Fibroblast of peridontal ligament (primary cell): ENCODE data around the gene IL1F10.

Experiments used
- DNase-seq: peaks from one replicate; pipeline ENCODE4 v3.0.0-alpha.2; 2010; ENCODE audit errors: extremely low read depth

IL1F10 gene

DNA sequence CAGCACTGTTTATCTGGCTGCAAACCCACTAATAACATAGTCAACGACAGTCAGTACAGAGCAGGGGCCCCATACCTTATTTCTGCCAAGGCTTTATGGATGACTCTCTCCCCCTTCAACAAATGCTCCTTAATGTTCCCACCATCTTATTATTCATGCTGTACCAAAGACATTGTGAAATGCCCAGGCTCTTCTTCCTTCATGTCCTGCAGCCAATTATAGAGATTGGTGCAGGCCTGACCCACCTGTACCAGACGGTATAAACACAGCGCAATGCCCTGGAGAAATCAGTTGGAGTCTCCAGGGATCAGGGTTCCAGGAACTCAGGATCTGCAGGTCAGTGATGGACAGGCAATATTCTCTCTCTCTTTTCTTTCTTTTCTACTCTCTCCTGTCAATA, at the start of gene IL1F10:
Gene IL1F10, plus strand, starts transcription at position 290 of the 400 bp plus-strand sequence. CDS start 4,769 bp downstream, outside the sequence.
- no peak for DNase-seq

DNA sequence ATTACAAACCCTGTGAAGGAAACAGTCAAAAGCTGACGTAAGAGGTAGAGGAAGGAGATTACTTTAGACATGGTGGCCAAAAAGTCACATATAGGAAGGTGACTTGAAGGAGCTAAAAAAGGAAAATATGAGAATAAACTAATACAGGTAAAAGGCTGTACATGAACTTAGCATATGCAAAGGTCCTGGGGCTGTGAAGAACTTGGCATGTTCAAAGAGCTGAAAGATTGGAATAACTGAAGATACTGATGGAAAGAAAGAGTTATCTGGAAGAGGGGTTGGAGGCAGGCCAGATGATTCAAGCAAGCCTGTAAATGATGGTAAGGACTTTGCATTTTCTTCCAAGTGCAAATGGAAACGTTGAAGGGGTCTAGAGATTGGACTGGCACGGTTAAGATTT, 49.3 kb upstream of the IL1F10 start:
- no peak for DNase-seq

DNA sequence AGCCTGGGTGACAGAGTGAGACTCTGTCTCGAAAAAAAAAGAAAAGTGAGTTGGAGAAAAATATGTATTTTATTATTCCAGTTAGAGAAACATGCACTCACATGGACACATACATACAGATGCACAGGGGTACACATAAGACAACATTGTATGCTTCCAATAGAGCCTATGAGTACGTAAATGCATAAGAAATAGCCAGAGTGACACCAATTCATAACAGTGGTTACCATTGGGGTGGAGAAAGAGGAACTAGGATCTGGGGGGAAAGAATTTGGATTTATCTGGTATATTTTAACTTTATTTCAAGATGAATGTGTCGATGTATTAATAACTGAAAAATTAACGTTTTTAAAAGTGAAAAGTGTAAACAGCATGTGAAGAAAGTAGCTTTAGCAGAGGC, 46.5 kb upstream of the IL1F10 start:
- DNase-seq: no peak

- DNase-seq: no peak
Measured at GRCh38 chr2:113024764-113025163, 43.0 kb upstream of the IL1F10 start.

GRCh38 chr2:113025737-113026136, 42.0 kb upstream of the IL1F10 start:
- DNase-seq: no peak

DNA sequence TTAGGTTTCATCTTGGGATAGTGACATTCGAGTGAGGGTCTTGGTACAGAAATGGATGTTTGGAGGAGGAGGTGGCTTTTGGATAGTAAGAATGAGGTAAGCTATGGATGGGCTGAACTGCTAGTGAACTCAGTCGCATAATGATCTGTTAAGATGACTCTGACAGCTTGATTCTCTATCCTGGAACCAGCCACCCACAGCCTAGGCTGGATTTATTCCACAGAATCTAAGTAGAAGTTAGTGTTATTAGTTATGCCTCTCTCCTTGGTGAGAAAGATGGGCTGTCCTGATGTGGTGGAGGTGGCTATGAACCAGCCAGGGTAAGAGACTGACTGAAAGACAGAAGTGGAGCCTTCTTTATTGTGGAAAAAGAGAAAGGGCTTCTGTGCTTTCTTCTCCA, 40.1 kb upstream of the IL1F10 start:
- no peak for DNase-seq

DNA sequence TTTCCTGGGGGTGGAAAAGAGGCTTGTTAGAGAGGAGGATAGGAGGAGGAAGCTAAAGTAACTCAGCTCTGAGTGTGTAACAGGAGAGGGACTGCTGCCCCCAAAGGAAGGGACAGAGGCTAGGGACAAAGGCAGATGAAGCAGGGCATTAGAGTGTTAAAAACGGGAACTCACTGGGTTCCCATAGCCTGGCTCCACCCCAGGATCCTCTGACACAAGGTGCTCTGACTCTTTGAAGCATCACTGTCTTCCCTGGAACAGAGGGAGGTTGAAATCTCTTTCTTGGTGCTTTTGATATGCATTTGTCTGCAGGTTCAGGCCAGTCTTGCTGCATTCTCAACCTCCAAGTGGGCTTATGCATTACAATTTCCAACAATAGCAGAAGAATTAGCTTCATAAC, 39.7 kb upstream of the IL1F10 start:
- no peak for DNase-seq

GRCh38 chr2:113032737-113033136, 35.0 kb upstream of the IL1F10 start:
- DNase-seq: no peak

DNA sequence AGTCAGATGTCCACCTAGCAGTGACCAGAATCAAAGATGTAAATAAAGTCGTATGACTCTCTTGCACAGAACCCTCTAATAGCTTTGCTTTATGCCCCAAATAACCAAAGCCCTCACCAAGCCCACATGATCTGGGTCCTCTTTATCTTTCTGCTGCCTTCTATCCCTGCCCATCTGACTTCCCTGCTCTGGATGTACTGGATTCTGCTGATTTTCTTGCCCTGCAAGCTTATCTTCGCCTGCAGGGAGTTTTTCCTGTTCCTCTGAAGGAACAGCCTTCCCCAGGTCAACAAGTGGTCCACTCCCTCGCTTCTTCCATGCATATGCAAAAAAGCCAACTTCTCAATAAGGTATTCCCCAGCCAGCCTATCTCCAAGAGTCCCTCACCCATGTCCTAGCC, 33.8 kb upstream of the IL1F10 start:
- DNase-seq: no peak

DNA sequence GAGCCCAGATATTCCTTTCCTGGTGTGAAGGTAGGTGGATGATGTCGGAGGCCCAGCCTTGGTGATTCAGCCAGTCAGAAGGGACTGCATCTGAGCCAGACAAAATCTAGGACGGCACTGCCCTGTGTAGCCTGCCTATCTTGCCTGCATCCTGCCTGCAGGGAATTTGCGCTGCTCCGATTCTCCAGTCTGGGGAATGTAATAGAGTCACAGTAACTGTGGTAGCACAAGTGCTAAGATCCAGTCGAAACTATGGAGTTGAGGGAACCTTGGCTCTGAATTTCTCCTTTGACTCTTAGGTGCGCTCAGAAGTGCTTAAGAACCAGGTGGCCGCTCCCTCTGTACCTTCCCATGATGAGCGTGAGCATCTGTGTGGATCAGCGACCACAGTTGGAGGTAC, 31.0 kb upstream of the IL1F10 start:
- DNase-seq: no peak

GRCh38 chr2:113038291-113038690, 29.5 kb upstream of the IL1F10 start:
- no peak for DNase-seq

DNA sequence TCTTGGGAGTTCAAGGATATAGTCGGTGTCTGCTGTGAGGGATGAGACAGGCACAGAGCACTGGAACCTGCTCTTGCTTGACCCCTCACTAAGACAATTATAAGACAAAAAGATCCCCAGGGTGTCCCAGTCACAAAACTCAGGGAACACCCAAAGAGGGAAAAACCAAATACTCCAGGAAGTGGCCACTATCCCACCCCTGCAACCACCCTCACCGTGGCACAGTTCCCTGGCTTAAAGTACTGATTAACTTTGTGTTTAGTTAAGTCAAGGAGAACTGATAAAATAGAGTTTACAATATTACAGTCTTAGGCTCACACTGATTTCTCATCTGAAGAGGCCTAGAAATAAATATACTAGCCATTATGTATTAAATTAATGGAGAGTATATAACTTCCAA, 28.6 kb upstream of the IL1F10 start:
- DNase-seq: no peak

DNA sequence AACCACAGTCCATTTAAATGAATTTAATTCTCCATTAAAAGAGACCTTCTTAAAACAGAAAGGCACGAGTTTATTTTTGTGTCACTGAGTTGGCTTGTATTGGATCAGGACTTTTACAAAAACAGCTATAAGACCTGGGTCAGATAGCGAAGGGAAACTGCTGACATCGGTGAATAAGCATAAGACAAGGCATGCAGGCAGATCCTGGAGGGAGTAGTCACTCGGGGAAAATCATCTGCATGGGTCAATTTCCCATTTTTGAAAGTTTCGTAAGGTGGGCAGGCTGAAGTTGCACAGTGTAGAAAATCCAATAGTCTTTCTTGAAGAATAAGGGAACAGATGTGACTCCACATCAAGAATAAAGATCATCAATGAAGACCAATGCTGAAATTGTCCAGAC, 28.1 kb upstream of the IL1F10 start:
- no peak for DNase-seq

DNA sequence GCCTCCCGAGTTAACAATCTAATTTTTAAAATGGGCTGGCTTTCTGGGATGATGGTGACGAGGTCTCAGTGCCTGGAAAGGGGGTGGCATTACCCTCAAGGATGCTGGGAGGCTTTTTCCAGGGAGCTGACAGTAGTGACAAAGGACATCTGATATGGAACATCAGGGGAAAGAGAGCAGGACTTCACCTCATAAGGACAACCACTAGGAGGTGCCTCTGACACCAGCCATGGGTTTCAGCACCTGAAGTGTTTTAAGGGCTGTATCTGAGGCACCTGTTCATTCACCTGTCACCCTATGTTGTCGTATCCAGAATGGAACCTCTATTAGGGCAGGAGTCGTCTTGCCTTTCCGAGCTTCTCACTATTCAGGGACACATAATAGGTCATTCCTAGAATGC, 25.9 kb upstream of the IL1F10 start:
- DNase-seq: no peak

DNA sequence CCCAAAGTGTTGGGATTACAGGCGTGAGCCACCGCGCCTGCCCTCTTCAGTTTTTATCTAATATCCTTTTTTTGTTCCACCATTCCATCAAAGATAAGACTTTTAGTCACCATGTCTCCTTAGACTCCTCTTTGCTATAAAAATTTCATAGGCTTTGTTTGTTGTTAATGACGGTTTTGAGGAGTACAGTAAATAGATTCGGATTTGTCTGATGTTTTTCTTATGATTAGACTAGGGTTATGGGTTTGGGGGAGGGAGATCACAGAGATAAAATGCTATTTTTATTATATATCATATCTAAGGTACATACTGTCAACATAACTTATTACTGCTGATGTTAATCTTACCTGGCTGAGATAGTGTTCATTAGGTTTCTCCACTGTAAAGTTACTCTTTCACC, 21.3 kb upstream of the IL1F10 start:
- no peak for DNase-seq

- DNase-seq: no peak
Measured at GRCh38 chr2:113050921-113051895, 16.6 kb upstream of the IL1F10 start.

DNA sequence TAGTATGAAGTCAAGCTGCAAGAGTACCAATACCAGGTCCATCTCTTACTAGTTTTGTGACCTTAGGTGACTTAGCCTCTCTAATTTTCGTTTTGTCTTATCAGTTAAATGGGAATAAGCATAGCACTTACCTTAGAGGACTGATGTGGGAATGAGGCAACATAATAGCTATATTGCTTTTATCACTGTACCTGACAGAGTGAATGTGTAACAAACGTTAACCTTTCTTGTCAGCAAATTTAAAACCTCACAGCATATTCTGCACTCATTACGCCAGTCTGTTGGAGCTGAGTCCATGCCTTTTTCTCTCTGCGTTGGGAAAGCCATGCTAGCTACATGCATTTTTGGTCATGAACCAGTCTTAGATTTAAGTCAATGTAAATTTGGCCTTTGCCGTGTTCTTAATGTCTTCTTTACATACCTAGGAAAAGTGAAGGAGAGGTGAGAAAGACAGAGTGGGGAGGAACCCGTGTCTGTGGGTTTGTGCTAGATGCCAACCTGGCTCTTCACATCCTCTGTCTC, 15.3 kb upstream of the IL1F10 start, which contains the start of gene IL36B:
Gene IL36B, minus strand, starts transcription at position 472 of the 522 bp plus-strand sequence.
- no peak for DNase-seq

GRCh38 chr2:113053666-113054065, 14.1 kb upstream of the IL1F10 start:
- DNase-seq: no peak

DNA sequence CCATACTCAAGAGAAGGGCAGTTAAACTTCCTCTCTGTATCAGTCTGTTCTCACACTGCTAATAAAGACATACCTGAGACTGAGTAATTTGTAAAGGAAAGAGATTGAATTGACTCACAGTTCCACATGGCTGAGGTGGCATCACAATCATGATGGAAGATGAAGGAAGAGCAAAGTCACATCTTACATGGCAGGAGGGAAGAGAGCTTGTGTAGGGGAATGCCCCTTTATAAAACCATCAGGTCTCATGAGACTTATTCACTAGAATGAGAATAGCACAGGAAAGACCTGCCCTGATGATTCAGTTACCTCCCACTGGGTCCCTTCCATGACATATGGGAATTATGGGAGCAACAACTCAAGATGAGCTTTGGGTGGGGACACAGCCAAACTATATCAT, 13.7 kb upstream of the IL1F10 start:
- DNase-seq: no peak

DNA sequence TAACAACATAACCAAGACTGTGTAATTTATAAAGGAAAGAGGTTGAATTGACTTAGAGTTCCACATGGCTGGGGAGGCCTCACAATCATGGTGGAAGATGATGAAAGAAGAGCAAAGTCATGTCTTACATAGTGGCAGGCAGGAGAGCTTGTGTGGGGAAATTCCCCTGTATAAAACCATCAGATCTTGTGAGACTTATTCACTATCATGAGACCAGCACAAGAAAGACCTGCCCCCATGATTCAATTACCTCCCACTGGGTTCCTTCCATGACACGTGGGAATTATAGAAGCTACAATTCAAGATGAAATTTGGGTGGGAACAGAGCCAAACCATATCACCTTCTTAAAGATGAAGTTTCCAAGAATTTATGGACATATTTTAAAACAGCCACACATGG, 11.2 kb upstream of the IL1F10 start:
- DNase-seq: no peak

DNA sequence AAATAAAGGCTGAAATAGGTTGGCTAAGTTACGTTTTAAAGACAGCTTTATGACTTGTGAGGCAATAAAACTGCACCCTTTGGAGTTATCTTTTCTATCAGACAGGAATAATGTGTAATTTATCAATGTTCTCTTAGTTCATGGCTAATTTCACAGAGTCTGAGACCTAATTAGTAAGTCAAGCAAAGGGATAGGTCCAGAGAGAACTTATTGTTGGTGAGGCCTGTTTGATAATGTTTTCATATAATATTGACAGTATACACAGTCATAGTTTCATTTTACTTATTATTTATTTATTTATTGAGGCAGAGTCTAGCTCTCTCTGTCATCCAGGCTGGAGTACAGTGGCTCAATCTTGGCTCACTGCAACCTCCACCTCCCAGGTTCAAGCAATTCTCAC, 10.7 kb upstream of the IL1F10 start:
- DNase-seq: no peak

DNA sequence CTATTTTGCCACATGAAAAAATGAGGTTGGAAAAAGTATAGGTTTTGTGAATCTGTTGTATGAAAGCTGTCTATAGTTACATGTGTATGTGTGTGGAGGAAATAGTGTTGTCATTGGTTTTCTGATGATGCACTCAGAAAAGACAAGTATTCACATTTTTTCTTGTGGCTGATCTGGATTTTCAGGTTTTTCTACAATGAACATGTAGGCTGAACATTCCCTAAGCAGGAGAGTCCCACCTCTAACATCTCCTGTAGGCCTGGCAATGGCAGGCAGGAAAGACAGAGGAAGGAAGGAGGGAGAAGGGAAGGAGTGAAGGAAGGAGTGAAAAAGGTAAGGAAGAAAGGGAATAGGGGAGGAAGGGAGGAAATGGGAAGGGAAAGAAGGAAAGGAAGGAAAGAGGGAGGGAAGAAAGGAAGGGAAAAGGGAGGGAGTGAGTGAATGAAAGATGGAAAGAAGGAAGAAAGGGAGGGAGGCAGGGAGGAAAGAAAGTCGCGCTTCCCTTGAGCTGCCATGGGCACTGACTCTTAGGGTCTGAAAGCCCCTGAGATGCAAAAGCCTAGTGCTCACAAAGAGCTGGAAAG, 9.3 kb upstream of the IL1F10 start:
- no peak for DNase-seq
